GM12872 (cell line): ENCODE measurements around the gene ZNF662.

Experiments
- TF ChIP-seq, protein P1 (sequence below): IDR thresholded peaks from 3 replicates; pipeline ENCODE4 v1.5.1; 2011; ENCODE audit warnings: low read depth, mild to moderate bottlenecking, low read length, moderate library complexity; ENCODE audit not compliant: insufficient read depth

Gene ZNF662

DNA sequence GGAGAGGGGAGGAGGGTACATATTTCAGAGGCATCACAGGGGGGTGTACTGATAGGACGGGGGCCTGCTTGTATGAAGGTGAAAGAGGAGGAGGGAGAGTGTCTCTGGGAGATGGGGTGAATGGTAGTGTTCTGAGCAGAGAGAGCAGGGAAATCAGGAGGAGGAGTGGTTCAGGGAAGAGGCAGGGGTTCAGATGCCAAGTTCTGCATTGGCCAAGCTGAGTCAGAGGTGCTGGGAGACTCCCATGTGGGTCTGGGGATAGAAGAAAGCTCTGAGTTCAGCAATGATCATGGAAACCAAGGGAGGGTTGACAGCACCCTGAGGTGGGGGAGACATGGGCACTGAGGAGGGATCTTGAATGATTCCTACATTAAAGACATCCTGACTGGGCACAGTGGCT is 33.2 kb upstream of the ZNF662 start:
- TF ChIP-seq, protein P1, sequence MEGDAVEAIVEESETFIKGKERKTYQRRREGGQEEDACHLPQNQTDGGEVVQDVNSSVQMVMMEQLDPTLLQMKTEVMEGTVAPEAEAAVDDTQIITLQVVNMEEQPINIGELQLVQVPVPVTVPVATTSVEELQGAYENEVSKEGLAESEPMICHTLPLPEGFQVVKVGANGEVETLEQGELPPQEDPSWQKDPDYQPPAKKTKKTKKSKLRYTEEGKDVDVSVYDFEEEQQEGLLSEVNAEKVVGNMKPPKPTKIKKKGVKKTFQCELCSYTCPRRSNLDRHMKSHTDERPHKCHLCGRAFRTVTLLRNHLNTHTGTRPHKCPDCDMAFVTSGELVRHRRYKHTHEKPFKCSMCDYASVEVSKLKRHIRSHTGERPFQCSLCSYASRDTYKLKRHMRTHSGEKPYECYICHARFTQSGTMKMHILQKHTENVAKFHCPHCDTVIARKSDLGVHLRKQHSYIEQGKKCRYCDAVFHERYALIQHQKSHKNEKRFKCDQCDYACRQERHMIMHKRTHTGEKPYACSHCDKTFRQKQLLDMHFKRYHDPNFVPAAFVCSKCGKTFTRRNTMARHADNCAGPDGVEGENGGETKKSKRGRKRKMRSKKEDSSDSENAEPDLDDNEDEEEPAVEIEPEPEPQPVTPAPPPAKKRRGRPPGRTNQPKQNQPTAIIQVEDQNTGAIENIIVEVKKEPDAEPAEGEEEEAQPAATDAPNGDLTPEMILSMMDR = no peak

DNA sequence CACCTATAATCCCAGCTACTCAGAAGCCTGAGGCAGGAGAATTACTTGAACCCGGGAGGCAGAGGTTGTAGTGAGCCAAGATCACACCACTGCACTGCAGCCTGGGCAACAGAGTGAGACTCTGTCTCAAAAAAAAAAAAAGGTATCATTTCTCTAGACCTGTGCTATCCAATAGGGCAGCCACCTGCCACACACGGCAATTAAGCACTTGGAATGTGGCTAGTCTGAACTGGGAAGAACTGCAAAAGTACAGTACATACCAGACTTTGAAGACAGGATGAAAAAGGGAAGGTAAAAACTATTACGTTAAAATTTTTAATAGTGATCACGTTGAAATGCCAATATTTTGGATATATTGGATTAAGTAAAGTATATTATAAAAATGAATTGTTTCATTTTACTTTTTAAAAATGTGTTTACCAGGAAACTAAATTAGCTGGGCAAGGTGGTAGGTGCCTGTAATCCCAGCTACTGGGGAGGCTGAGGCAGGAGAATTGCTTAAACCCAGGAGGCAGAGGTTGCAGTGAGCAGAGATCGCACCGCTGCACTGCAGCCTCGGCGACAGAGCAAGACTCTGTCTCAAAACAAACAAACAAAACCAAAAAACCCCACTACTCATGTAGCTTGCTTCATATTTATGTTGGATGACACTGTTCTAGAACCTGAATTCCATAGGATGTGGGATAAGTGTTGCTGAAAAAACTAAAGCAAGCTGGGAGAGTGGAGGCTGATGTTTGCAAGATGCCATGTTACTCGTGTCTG is 32.5 kb upstream of the ZNF662 start:
- TF ChIP-seq, protein P1 = no peak

DNA sequence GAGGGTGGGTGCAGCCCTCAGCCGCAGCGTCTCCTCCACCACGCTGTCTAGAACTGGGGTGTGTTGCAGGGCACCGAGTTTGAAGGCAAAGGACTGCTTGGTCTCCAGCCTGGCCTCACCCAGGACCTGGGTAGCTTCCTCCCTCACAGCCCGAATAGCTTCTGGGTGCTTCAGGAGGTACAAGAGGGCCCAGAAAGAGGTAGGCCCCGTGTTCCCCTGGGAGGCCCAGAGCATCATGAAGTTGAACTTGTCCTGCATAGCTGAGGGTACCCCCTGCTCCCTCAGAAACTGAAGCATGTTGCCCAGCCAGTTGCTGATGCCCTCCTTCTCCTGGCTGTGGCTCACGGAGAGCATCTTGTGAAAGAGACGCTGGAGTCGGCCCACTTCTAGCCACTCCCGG is 31.2 kb upstream of the ZNF662 start:
- TF ChIP-seq, protein P1 = no peak

DNA sequence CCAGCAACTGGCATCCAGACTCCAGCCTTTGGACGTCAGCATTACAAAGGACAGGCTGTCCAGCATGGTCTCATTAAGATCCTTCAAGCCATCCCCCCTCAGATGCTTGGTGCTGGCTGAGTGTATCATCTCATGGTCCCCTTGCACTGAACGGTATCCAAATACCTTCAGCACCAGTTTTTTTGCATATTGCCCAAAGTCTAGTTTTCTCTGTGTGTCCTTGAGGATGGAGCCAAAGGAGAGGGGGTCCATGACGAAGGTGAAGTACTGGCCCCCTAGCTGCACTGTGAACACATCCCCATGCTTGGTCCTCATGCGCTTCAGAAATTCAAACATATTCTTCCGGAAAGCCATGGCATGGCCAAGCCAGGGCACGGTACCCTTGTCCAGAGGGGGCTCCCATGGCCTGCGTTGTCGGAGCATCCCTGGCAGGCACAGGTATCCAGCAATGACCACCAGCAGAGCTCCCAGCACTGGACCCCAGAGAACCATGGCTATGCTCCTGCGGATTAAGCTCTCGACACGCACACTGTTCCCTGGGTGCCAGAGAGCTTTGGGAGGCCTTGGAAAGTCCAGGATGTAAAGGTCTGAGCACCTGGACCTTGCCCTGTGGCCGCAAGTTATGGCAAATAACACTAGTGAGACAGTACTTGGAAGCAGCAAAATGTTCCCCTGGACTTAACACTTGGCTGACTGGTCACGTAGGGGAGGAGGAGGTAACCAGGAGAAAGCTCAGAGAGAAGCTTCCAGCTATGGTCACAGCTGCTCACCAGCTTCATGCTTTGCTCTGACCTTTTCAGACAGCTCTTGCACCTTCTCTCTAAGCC is 30.4 kb upstream of the ZNF662 start, which contains the start of gene CYP8B1:
CYP8B1 (minus strand) TSS at position 555 of the 827 bp plus-strand sequence; CDS start at position 492, 63 bp downstream.
- TF ChIP-seq, protein P1 = no peak

DNA sequence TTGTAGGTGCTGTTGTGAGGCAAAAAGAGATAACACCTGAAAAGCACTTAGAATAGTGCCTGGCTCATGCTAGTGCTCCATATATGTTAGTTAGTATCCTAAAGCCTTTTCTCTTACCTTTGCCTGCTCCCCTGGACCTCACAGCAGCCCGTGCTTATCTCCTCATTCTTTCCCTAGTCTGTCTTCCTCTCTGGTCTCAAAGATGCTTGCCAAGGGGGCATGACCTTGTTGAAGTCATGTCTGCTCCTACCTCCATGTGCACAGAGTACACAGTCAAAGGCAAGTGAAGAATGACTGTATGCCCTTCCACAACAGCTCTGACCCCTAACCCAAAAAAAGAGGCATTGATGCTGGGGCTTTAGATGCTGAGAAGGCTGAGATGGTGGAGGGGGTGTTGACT is 29.5 kb upstream of the ZNF662 start:
- TF ChIP-seq, protein P1 = no peak

DNA sequence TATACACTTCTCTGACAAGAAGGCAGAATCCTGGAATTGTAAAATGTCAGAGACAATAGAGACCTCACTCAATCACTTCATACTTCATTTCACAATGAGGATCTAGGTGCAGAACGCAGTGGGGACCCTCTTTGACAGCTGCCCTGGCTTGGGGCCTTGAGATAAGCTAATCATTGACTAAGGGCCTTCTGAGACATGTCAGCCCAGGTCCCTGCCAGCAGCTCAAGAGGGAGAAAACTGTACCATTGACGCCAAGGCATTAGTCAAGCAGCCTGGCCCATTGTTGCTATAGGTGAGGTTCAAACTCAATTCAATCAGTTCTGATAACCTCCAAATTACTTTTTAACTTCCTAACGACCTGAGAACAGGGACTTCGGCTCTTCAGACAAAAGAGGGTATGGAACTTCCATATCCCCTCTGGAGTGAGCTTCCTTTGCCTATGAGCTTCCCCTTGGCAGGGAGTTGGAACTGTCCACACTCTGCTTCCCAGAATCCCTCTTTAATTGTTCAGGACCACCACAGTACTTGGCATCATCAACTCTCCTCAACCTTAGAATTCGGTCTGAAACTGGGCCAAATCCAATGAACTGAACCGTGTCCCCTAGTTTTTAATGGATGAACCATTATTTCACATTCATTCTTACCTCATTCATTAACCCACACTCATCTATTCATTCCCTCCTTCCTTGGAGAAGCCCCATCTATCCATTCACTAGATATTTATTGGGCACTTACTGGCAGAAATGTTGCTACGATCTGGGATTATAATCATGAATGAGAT is 28.8 kb upstream of the ZNF662 start:
- TF ChIP-seq, protein P1 = no peak

DNA sequence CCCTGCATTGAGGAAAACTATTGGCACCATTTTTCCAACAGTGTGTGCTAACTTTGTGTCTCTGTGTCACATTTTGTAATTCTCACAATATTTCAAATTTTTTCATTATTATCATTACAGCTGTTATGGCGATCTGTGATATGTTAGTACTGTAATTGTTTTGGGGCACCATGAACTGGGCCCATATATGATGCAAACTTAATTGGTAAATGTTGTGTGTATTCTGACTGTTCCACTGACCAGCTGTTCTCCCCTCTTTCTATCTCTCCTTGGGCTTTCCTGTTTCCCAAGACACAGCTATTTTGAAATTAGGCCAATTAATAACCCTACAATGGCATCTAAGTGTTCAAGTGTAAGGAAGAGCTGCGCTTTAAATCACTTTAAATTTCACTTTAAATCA is 28.1 kb upstream of the ZNF662 start:
- TF ChIP-seq, protein P1 = no peak
